Loucy (cell line): ENCODE measurements around the gene UGT1A1.

Experiments
- H2AFZ ChIP-seq: fragments of 200-600 bp; sonication (generic); 2 replicates; pipeline ENCODE4 v1.6.0; 2016; ENCODE audit warnings: antibody characterized with exemption, mild to moderate bottlenecking, low read length, moderate library complexity
- H3F3A ChIP-seq: fragments of 200-600 bp; 2 replicates; pipeline ENCODE4 v1.6.0; 2016; ENCODE audit warnings: antibody characterized with exemption, low read depth, mild to moderate bottlenecking
- H3K27me3 ChIP-seq: fragments of 200-600 bp; sonication (generic); 2 replicates; pipeline ENCODE4 v1.6.1; 2014; ENCODE audit warnings: low read length, mild to moderate bottlenecking; ENCODE audit not compliant: insufficient read depth, poor library complexity, severe bottlenecking
- H3K36me3 ChIP-seq: fragments of 200-600 bp; sonication (generic); 2 replicates; pipeline ENCODE4 v1.6.1; 2016; ENCODE audit warnings: low read length; ENCODE audit not compliant: insufficient read depth
- H3K4me1 ChIP-seq: fragments of 200-600 bp; sonication (generic); 2 replicates; pipeline ENCODE4 v1.5.1; 2014; ENCODE audit warnings: low read length, mild to moderate bottlenecking; ENCODE audit not compliant: insufficient read depth, poor library complexity, severe bottlenecking
- H3K4me2 ChIP-seq: fragments of 200-600 bp; sonication (generic); 2 replicates; pipeline ENCODE4 v1.6.0; 2014; ENCODE audit warnings: antibody characterized with exemption, low read length, low read depth, mild to moderate bottlenecking; ENCODE audit not compliant: poor library complexity, severe bottlenecking
- H3K4me3 ChIP-seq: fragments of 200-600 bp; sonication (generic); 2 replicates; pipeline ENCODE4 v1.5.1; 2014; ENCODE audit warnings: low read length, mild to moderate bottlenecking, mixed read lengths; ENCODE audit not compliant: poor library complexity, severe bottlenecking
- H3K79me2 ChIP-seq: fragments of 200-600 bp; sonication (generic); 2 replicates; pipeline ENCODE4 v1.6.1; 2014; ENCODE audit warnings: low read length; ENCODE audit not compliant: insufficient read depth
- H3K9ac ChIP-seq: fragments of 200-600 bp; sonication (generic); 2 replicates; pipeline ENCODE4 v1.6.0; 2014; ENCODE audit warnings: mild to moderate bottlenecking, low read depth, low read length, moderate library complexity; ENCODE audit not compliant: poor library complexity, severe bottlenecking
- H3K9me2 ChIP-seq: fragments of 200-600 bp; sonication (generic); replicated peaks from 2 replicates; pipeline ENCODE4 v1.6.1; 2016; ENCODE audit warnings: low read depth, low read length, mixed read lengths
- H3K9me3 ChIP-seq: fragments of 200-600 bp; sonication (generic); 2 replicates; pipeline ENCODE4 v1.6.1; 2014; ENCODE audit warnings: mild to moderate bottlenecking, antibody characterized with exemption, low read length, low read depth; ENCODE audit not compliant: insufficient read depth
- H4K20me1 ChIP-seq: fragments of 200-600 bp; sonication (generic); 2 replicates; pipeline ENCODE4 v1.6.0; 2014; ENCODE audit warnings: antibody characterized with exemption, low read length, mild to moderate bottlenecking; ENCODE audit not compliant: insufficient read depth, poor library complexity, severe bottlenecking
- CTCF ChIP-seq: fragments of 200-600 bp; sonication (generic); conservative IDR thresholded peaks from 2 replicates; pipeline ENCODE4 v1.5.1; 2014; ENCODE audit warnings: mild to moderate bottlenecking, antibody characterized with exemption, low read length
- EZH2phosphoT487 ChIP-seq: fragments of 200-600 bp; IDR thresholded peaks from 2 replicates; pipeline ENCODE4 v1.6.1; 2018; ENCODE audit warnings: antibody characterized with exemption, mild to moderate bottlenecking, moderate library complexity, borderline replicate concordance

Gene UGT1A1

GRCh38 chr2:233791883-233792329 lies 31.8 kb downstream of the UGT1A1 start:
- Histone ChIP-seq H3K4me1 (no peaks in the 10 kb centered on the region), H3K9me2 (no peaks in the 10 kb centered on the region), H3K9me3 (no peaks in the 10 kb centered on the region), H3K4me2 (no peak overlapping the region), H2AFZ (no peak overlapping the region), H3K4me3 (no peak overlapping the region), H3K9ac (no peak overlapping the region), H3F3A (no peaks in the 10 kb centered on the region), H3K79me2 (no peaks in the 10 kb centered on the region), H3K36me3 (no peaks in the 10 kb centered on the region), H4K20me1 (no peaks in the 10 kb centered on the region), H3K27me3 (no peaks in the 10 kb centered on the region)
- TF ChIP-seq EZH2phosphoT487 (no peak), CTCF (no peak)

- no peak overlapping the region for H3K4me2 ChIP-seq
- H2AFZ ChIP-seq: no peak overlapping the region
- no peaks in the 10 kb centered on the region for H3K4me1 ChIP-seq
- H3K9me2 ChIP-seq: no peaks in the 10 kb centered on the region
- no peaks in the 10 kb centered on the region for H3K27me3 ChIP-seq
- no peak overlapping the region for H3K9ac ChIP-seq
- H3K9me3 ChIP-seq: no peaks in the 10 kb centered on the region
- H3K79me2 ChIP-seq: no peaks in the 10 kb centered on the region
- TF ChIP-seq CTCF: no peak
- TF ChIP-seq EZH2phosphoT487: no peak
- no peaks in the 10 kb centered on the region for H4K20me1 ChIP-seq
- H3F3A ChIP-seq: no peaks in the 10 kb centered on the region
- H3K4me3 ChIP-seq: no peak overlapping the region
- no peaks in the 10 kb centered on the region for H3K36me3 ChIP-seq
These were observed 32.6 kb downstream of the UGT1A1 start for GRCh38 chr2:233792720-233793119.

GRCh38 chr2:233793465-233794127 lies 33.5 kb downstream of the UGT1A1 start:
- no peak overlapping the region for H2AFZ ChIP-seq
- H3K27me3 ChIP-seq: no peaks in the 10 kb centered on the region
- no peak overlapping the region for H3K4me3 ChIP-seq
- no peaks in the 10 kb centered on the region for H3K9me3 ChIP-seq
- TF ChIP-seq CTCF (no peak), EZH2phosphoT487 (no peak)
- no peaks in the 10 kb centered on the region for H4K20me1 ChIP-seq
- no peaks in the 10 kb centered on the region for H3K9me2 ChIP-seq
- no peaks in the 10 kb centered on the region for H3F3A ChIP-seq
- H3K36me3 ChIP-seq: no peaks in the 10 kb centered on the region
- no peak overlapping the region for H3K9ac ChIP-seq
- no peak overlapping the region for H3K4me2 ChIP-seq
- H3K79me2 ChIP-seq: no peaks in the 10 kb centered on the region
- no peaks in the 10 kb centered on the region for H3K4me1 ChIP-seq
